GM19372 (cell line): Measurements from ENCODE around the gene SCFD2.
A peak's percentile ranks its signal among the peaks of the same experiment; 100 is the strongest.

ENCODE experiments used
- ATAC-seq: cut with Tn5 transposase; IDR thresholded peaks from one replicate; pipeline ENCODE4 v1.9.1; 2021; ENCODE audit warnings: mild to moderate bottlenecking, low read depth, moderate library complexity; ENCODE audit not compliant: unreplicated experiment

SCFD2 gene

GRCh38 chr4:52873191-52873590 is 492.7 kb downstream of the SCFD2 start:
- ATAC-seq, result no peak

- no peak for ATAC-seq
Measured at GRCh38 chr4:52870225-52870624, 495.6 kb downstream of the SCFD2 start.

GRCh38 chr4:52869656-52870055 is 496.2 kb downstream of the SCFD2 start:
- no peak for ATAC-seq

GRCh38 chr4:52869196-52869595 is 496.7 kb downstream of the SCFD2 start:
- no peak for ATAC-seq

GRCh38 chr4:52868133-52868532 is 497.7 kb downstream of the SCFD2 start:
- ATAC-seq, result no peak

- ATAC-seq, result no peak
Measured at GRCh38 chr4:52867163-52867562, 498.7 kb downstream of the SCFD2 start.

GRCh38 chr4:52866734-52867133 is 499.1 kb downstream of the SCFD2 start:
- no peak for ATAC-seq

GRCh38 chr4:52865300-52865699 is 500.6 kb downstream of the SCFD2 start:
- ATAC-seq, result no peak

GRCh38 chr4:52864793-52865192 is 501.1 kb downstream of the SCFD2 start:
- ATAC-seq, result no peak

- ATAC-seq, result no peak
Measured at GRCh38 chr4:52863324-52863723, 502.5 kb downstream of the SCFD2 start.

- ATAC-seq, result no peak
Measured at GRCh38 chr4:52862639-52863161, 503.2 kb downstream of the SCFD2 start.

- peak; percentile 99 for ATAC-seq
Measured at GRCh38 chr4:52861879-52862616, 503.8 kb downstream of the SCFD2 start, which contains the start of gene RASL11B. RASL11B (plus strand) TSS chr4:52862317; CDS start chr4:52862508, 191 bp downstream.

GRCh38 chr4:52861171-52861823 is 504.6 kb downstream of the SCFD2 start:
- ATAC-seq, result no peak

GRCh38 chr4:52860361-52860760 is 505.5 kb downstream of the SCFD2 start:
- no peak for ATAC-seq

GRCh38 chr4:52856801-52857200 is 509.1 kb downstream of the SCFD2 start:
- ATAC-seq, result no peak

GRCh38 chr4:52853351-52853750 is 512.5 kb downstream of the SCFD2 start:
- no peak for ATAC-seq

GRCh38 chr4:52852711-52853110 is 513.1 kb downstream of the SCFD2 start:
- ATAC-seq, result no peak

- no peak for ATAC-seq
Measured at GRCh38 chr4:52852041-52852440, 513.8 kb downstream of the SCFD2 start.

- no peak for ATAC-seq
Measured at GRCh38 chr4:52850406-52851124, 515.3 kb downstream of the SCFD2 start.

- ATAC-seq, result no peak
Measured at GRCh38 chr4:52848254-52848653, 517.6 kb downstream of the SCFD2 start.

GRCh38 chr4:52846502-52846901 is 519.4 kb downstream of the SCFD2 start:
- ATAC-seq, result no peak
